AG04450 (cell line): Measurements from ENCODE around the gene SDC4. TPM values are rescaled to one million over a fixed set of nuclear protein-coding genes. Genes with fewer than 3 reads are reported as not detected.

Source experiments
- CTCF ChIA-PET: fragments of 300-600, 350-600 bp; formaldehyde crosslinking; extraction: SDS; loops from one replicate; lab custom pipeline; 2022; ENCODE audit warnings: antibody characterized with exemption, inconsistent platforms; lab: Charles Lee
- POLR2A ChIA-PET: fragments of 350-600 bp; formaldehyde crosslinking; extraction: SDS; loops from one replicate; lab custom pipeline; 2021; ENCODE audit warnings: antibody characterized with exemption, inconsistent platforms; lab: Yijun Ruan, JAX
- DNase-seq: peaks from one replicate; pipeline ENCODE4 v3.0.0-alpha.2; 2011; ENCODE audit warnings: low read depth, low spot score
- H3K27ac ChIP-seq: one replicate; pipeline ENCODE4 v1.5.1; 2012; ENCODE audit warnings: low read depth, low read length, control low read depth
- H3K27me3 ChIP-seq: one replicate; pipeline ENCODE4 v1.6.0; 2012; ENCODE audit warnings: low read length; ENCODE audit not compliant: control insufficient read depth, insufficient read depth
- H3K4me3 ChIP-seq: 2 replicates; pipeline ENCODE4 v1.5.1; 2011; ENCODE audit warnings: mild to moderate bottlenecking, low read depth, low read length, control low read depth
- H3K9me3 ChIP-seq: 2 replicates; pipeline ENCODE4 v1.5.1; 2012; ENCODE audit warnings: low read length; ENCODE audit not compliant: control insufficient read depth, insufficient read depth
- CTCF ChIP-seq: IDR thresholded peaks from 2 replicates; pipeline ENCODE4 v1.5.1; 2011; ENCODE audit warnings: low read depth, low read length, control low read depth, inconsistent platforms
- polyA plus RNA-seq: library from polyadenylated mRNA; depleted of rRNA; stranded (reverse); fragments of >200 nt; gene quantifications from 2 replicates; pipeline ENCODE4 v1.2.3, GENCODE V29; 2011; rRNA removed

Gene SDC4
- polyA plus RNA-seq, 1 experiment, result 177 TPM

- H3K4me3 ChIP-seq, result no peak overlapping the region
- H3K27me3 ChIP-seq, result peaks cover 13% of the 10 kb centered on the region
- no peak overlapping the region for H3K27ac ChIP-seq
- ChIA-PET POLR2A (no interaction called here), CTCF (interaction anchor here (0.6 to 3.1 kb wide), 3 partner anchors 8 to 705 kb away, joined by 6 to 14 read pairs (median 6); no protein-coding TSS in a partner anchor)
- no peaks in the 10 kb centered on the region for H3K9me3 ChIP-seq
- no peak for DNase-seq
- no peak for TF ChIP-seq CTCF
Observed at GRCh38 chr20:45282700-45283550, 65.3 kb downstream of the SDC4 start.

GRCh38 chr20:45279992-45280391 lies 68.2 kb downstream of the SDC4 start:
- Histone ChIP-seq H3K27ac (no peak overlapping the region), H3K4me3 (no peak overlapping the region), H3K27me3 (peaks cover 7% of the 10 kb centered on the region), H3K9me3 (no peaks in the 10 kb centered on the region)
- no peak for TF ChIP-seq CTCF
- POLR2A ChIA-PET, result no interaction called here
- no peak for DNase-seq
- CTCF ChIA-PET, result interaction anchor here (2.2 kb wide), 1 partner anchor 14 kb away, joined by 13 read pairs; no protein-coding TSS in a partner anchor

GRCh38 chr20:45275338-45275737 lies 72.9 kb downstream of the SDC4 start:
- Histone ChIP-seq H3K4me3 (no peak overlapping the region), H3K27ac (no peak overlapping the region), H3K27me3 (peaks cover 14% of the 10 kb centered on the region), H3K9me3 (no peaks in the 10 kb centered on the region)
- no peak for DNase-seq
- TF ChIP-seq CTCF, result no peak
- CTCF ChIA-PET, result interaction anchor here (1.6 kb wide), 1 partner anchor 16 kb away, joined by 5 read pairs; no protein-coding TSS in a partner anchor
- POLR2A ChIA-PET, result no interaction called here

Other genes starting within 250 kb of the SDC4 start
- gene KCNS1, start 247.3 kb downstream of the SDC4 start, polyA plus RNA-seq, result 0.30 and 0.31 TPM in 2 replicates
- gene WFDC5, start 233.2 kb downstream of the SDC4 start, polyA plus RNA-seq, result not detected in 2 replicates
- not detected in 2 replicates for gene WFDC12, start 224.0 kb downstream of the SDC4 start, polyA plus RNA-seq
- not detected in 2 replicates for gene PI3, start 173.5 kb downstream of the SDC4 start, polyA plus RNA-seq
- gene SEMG1, start 141.4 kb downstream of the SDC4 start, polyA plus RNA-seq, result not detected in 2 replicates
- gene SEMG2, start 127.1 kb downstream of the SDC4 start, polyA plus RNA-seq, result not detected in 2 replicates
- not detected in 2 replicates for gene SLPI, start 93.9 kb downstream of the SDC4 start, polyA plus RNA-seq
- gene RBPJL, start 41.6 kb downstream of the SDC4 start, polyA plus RNA-seq, result not detected in 2 replicates
- gene MATN4, start 40.1 kb downstream of the SDC4 start, polyA plus RNA-seq, result 0.04 TPM in 1 of 2 replicates, not detected in the other
- 25.1 and 33.4 TPM in 2 replicates for gene SYS1, start 14.7 kb upstream of the SDC4 start, polyA plus RNA-seq
- gene TP53TG5, start 29.9 kb upstream of the SDC4 start, polyA plus RNA-seq, result not detected in 2 replicates
- gene DBNDD2, start 59.9 kb upstream of the SDC4 start, polyA plus RNA-seq, result 12.8 and 13.8 TPM in 2 replicates
- 114 and 140 TPM in 2 replicates for gene PIGT, start 67.7 kb upstream of the SDC4 start, polyA plus RNA-seq
- not detected in 2 replicates for gene WFDC2, start 121.3 kb upstream of the SDC4 start, polyA plus RNA-seq
- gene SPINT3, start 167.2 kb upstream of the SDC4 start, polyA plus RNA-seq, result not detected in 2 replicates
- gene WFDC6, start 191.1 kb upstream of the SDC4 start, polyA plus RNA-seq, result not detected in 2 replicates
- gene EPPIN, start 199.0 kb upstream of the SDC4 start, polyA plus RNA-seq, result not detected in 2 replicates
- not detected in 2 replicates for gene WFDC8, start 230.9 kb upstream of the SDC4 start, polyA plus RNA-seq